GM12878 (cell line): ENCODE measurements around the gene MPZL3. TPM values are rescaled to one million over a fixed set of nuclear protein-coding genes. Genes with fewer than 3 reads are reported as not detected.

Source experiments
- ATAC-seq: fragments of 200-7000 bp; cut with Tn5 transposase; 3 replicates; pipeline ENCODE4 v1.9.1; 2020; ENCODE audit warnings: mild to moderate bottlenecking, moderate library complexity
- BruUV-seq: library from RNA; stranded (reverse); fragments of 400-500 nt; replicated peaks from 2 replicates; lab custom pipeline; 2021; lab: Mats Ljungman, UMichigan
- CTCF ChIA-PET: fragments of 300-600 bp; sonication (Branson Sonifier 250); formaldehyde crosslinking; extraction: SDS; loops from one replicate; lab custom pipeline; 2021; ENCODE audit warnings: inconsistent platforms; lab: Yijun Ruan, JAX
- POLR2A ChIA-PET: fragments of 350-600 bp; formaldehyde crosslinking; extraction: SDS; loops from one replicate; lab custom pipeline; 2021; ENCODE audit warnings: inconsistent platforms; lab: Charles Lee
- RAD21 ChIA-PET: fragments of 300-600 bp; sonication (Branson Sonifier 250); formaldehyde crosslinking; loops from one replicate; lab custom pipeline; 2023; ENCODE audit warnings: antibody characterized with exemption; ENCODE audit not compliant: unreplicated experiment; lab: Charles Lee
- SMC1A ChIA-PET: fragments of 300-600 bp; sonication (Branson Sonifier 250); formaldehyde crosslinking; loops from one replicate; lab custom pipeline; 2023; ENCODE audit not compliant: unreplicated experiment, uncharacterized antibody; lab: Charles Lee
- DNase-seq: peaks from one replicate; pipeline ENCODE4 v3.0.0-alpha.2; 2011; ENCODE audit warnings: low read depth, low spot score
- FAIRE-seq: peaks from 3 replicates; lab custom pipeline; 2011; peaks lifted over from hg19 to GRCh38; lab: Jason Lieb, UNC
- H2AFZ ChIP-seq: 2 replicates; pipeline ENCODE4 v1.6.0; 2011; ENCODE audit warnings: low read depth, low read length, control low read depth; ENCODE audit not compliant: control insufficient read depth
- H3K27ac ChIP-seq: 2 replicates; pipeline ENCODE4 v1.5.1; 2011; ENCODE audit warnings: control low read depth; ENCODE audit not compliant: control insufficient read depth, insufficient read depth
- H3K27me3 ChIP-seq, 2 experiments: replicated peaks in 1 of 2; 2 replicates each; pipeline versions ENCODE4 v1.6.0 to v1.6.1; 2011; ENCODE audit warnings: low read length in 1 of 2; ENCODE audit not compliant: control insufficient read depth in 2 of 2, insufficient read depth in 2 of 2
- H3K36me3 ChIP-seq, 2 experiments: 2 replicates each; pipeline ENCODE4 v1.5.1; 2011; ENCODE audit warnings: low read length in 1 of 2; ENCODE audit not compliant: control insufficient read depth in 2 of 2, insufficient read depth in 2 of 2
- H3K4me1 ChIP-seq: 2 replicates; pipeline ENCODE4 v1.6.1; 2011; ENCODE audit warnings: mild to moderate bottlenecking, low read length, moderate library complexity, mixed read lengths; ENCODE audit not compliant: control insufficient read depth, insufficient read depth
- H3K4me2 ChIP-seq: 2 replicates; pipeline ENCODE4 v1.6.0; 2011; ENCODE audit warnings: control low read depth; ENCODE audit not compliant: control insufficient read depth, insufficient read depth
- H3K4me3 ChIP-seq: fragments of 200-600 bp; sonication (generic); 2 replicates; pipeline ENCODE4 v1.5.1; 2016
- H3K79me2 ChIP-seq: 2 replicates; pipeline ENCODE4 v1.6.0; 2011; ENCODE audit warnings: low read length; ENCODE audit not compliant: control insufficient read depth, insufficient read depth
- H3K9ac ChIP-seq: 2 replicates; pipeline ENCODE4 v1.8.0; 2011; ENCODE audit warnings: low read length, control low read depth, mixed read lengths; ENCODE audit not compliant: control insufficient read depth, insufficient read depth
- H3K9me3 ChIP-seq: replicated peaks from 3 replicates; pipeline ENCODE4 v1.5.1; 2011; ENCODE audit warnings: mild to moderate bottlenecking, low read length; ENCODE audit not compliant: control insufficient read depth, insufficient read depth
- H4K20me1 ChIP-seq: 2 replicates; pipeline ENCODE4 v1.6.0; 2011; ENCODE audit not compliant: control insufficient read depth, insufficient read depth
- FOS ChIP-seq: IDR thresholded peaks from 3 replicates; pipeline ENCODE4 v1.6.1; 2011; ENCODE audit warnings: borderline replicate concordance; ENCODE audit not compliant: insufficient read length; ENCODE audit errors: extremely low read depth
- IRF5 ChIP-seq: fragments of 450-650 bp; IDR thresholded peaks from 2 replicates; pipeline ENCODE4 v1.6.1; 2017; ENCODE audit warnings: borderline replicate concordance
- MTA3 ChIP-seq: IDR thresholded peaks from 2 replicates; pipeline ENCODE4 v1.6.1; 2012; ENCODE audit warnings: low read length, inconsistent platforms, borderline replicate concordance
- NFXL1 ChIP-seq: fragments of 450-650 bp; IDR thresholded peaks from 2 replicates; pipeline ENCODE4 v1.6.1; 2017; ENCODE audit warnings: antibody characterized with exemption, mild to moderate bottlenecking, borderline replicate concordance
- NR2F1 ChIP-seq: fragments of 450-650 bp; conservative IDR thresholded peaks from 2 replicates; pipeline ENCODE4 v1.6.1; 2017; ENCODE audit warnings: mild to moderate bottlenecking
- RAD21 ChIP-seq: IDR thresholded peaks from 2 replicates; pipeline ENCODE4 v1.6.1; 2011; ENCODE audit warnings: mild to moderate bottlenecking, low read depth, low read length, moderate library complexity; ENCODE audit not compliant: insufficient read depth
- ZSCAN29 ChIP-seq: fragments of 450-650 bp; IDR thresholded peaks from 2 replicates; pipeline ENCODE4 v1.6.1; 2017; ENCODE audit warnings: mild to moderate bottlenecking, moderate library complexity
- WGBS: methylation state at CpG from one replicate; pipeline ENCODE4 v1.1.6; 2016; ENCODE audit warnings: low lambda C conversion rate; ENCODE audit not compliant: insufficient replicate concordance, insufficient coverage; ENCODE audit errors: missing lambda C conversion rate; 5-methylcytosine and 5-hydroxymethylcytosine counted together
- in situ Hi-C: fragments of 300-500 bp; cut with MboI; formaldehyde crosslinking; loops from 9 replicates; pipeline ENCODE4 v1.14.3; 2018; ENCODE audit warnings: mixed read lengths
- intact Hi-C: fragments of 100-400 bp; cut with micrococcal nuclease; formaldehyde crosslinking; loops from one replicate; pipeline ENCODE4 v1.14.2; 2022; ENCODE audit not compliant: unreplicated experiment
- polyA plus RNA-seq, 11 experiments: library from polyadenylated mRNA; depleted of rRNA in 4 of 11; unstranded in 6 of 11; stranded (reverse) in 5 of 11; fragments of >200 nt; fragmentation: Nextera tagmentation in 4 of 11; fragmentation: Illumina TruSeq in 1 of 11; extraction: Ambion mirVana in 4 of 11; extraction: Trizol in 1 of 11; gene quantifications; 1 replicate in 1 of 11; 2 replicates in 10 of 11; pipeline versions ENCODE4 v1.2.1 to v1.2.3, GENCODE V29; 2011 to 2016; ENCODE audit warnings: inconsistent platforms in 2 of 11, missing spikeins in 2 of 11, low read depth in 1 of 11
- total RNA-seq, 4 experiments: library from RNA; depleted of rRNA in 3 of 4; stranded (reverse); fragments of >200 nt in 3 of 4; fragmentation: Illumina TruSeq in 1 of 4; extraction: Trizol in 1 of 4; gene quantifications; 2 replicates each; pipeline versions ENCODE4 v1.2.1 to v1.2.3, GENCODE V29; 2013 to 2021

MPZL3 gene
- total and polyA plus RNA-seq, 10 of the 15 experiments (the other 5 are each of a cell fraction or from before 2014, with no cell fraction given) = 2.1 to 7.5 (median 6.2) TPM

- Histone ChIP-seq H2AFZ (no peak overlapping the region), H3K27ac (no peak overlapping the region), H3K4me3 (no peak overlapping the region), H3K4me2 (no peak overlapping the region), H3K79me2 (no peaks in the 10 kb centered on the region), H3K27me3 (no peaks in the 10 kb centered on the region; a peak in 1 of 4 replicates), H3K9me3 (no peaks in the 10 kb centered on the region), H4K20me1 (no peaks in the 10 kb centered on the region), H3K9ac (no peak overlapping the region), H3K36me3 (no peaks in the 10 kb centered on the region; a peak in 1 of 4 replicates), H3K4me1 (peaks cover under 1% of the 10 kb centered on the region; the same call in 1 of the 2 replicates)
- SMC1A ChIA-PET = interaction anchor here (1.0 to 2.2 kb wide), 6 partner anchors 7 to 94 kb away, joined by 3 to 17 read pairs (median 5); partner anchors contain the start of genes JAML and MPZL3
- RAD21 ChIA-PET = interaction anchor here (0.9 to 3.7 kb wide), 2 partner anchors 26 to 89 kb away, joined by 3 to 71 read pairs; no protein-coding TSS in a partner anchor
- FAIRE-seq = no peak
- BruUV-seq = no TSS peak
- no peak for ATAC-seq
- POLR2A ChIA-PET = interaction anchor here (1.5 kb wide), 1 partner anchor 7 kb away, joined by 4 read pairs; no protein-coding TSS in a partner anchor
- no peak for DNase-seq
- in situ Hi-C loops (no loop called here), intact Hi-C loops (no loop called here)
- TF ChIP-seq NR2F1 (no peak), NFXL1 (no peak), RAD21 (no peak), MTA3 (no peak), ZSCAN29 (no peak), FOS (no peak), IRF5 (no peak)
- 45% methylated on average over 9 of the region's 9 CpGs for WGBS
- CTCF ChIA-PET = interaction anchor here (1.1 to 3.3 kb wide), 5 partner anchors 11 to 153 kb away, joined by 3 to 35 read pairs (median 10); partner anchors contain the start of gene MPZL2
These were observed 51.1 kb downstream of the MPZL3 start for GRCh38 chr11:118200901-118201680.
